H9 (cell line): ENCODE data around the gene UGT1A8. TPM values are rescaled to one million over a fixed set of nuclear protein-coding genes. Genes with fewer than 3 reads are reported as not detected.

Experiments used
- DNase-seq: peaks from one replicate; pipeline ENCODE4 v3.0.0-alpha.2; 2017
- H2AFZ ChIP-seq: one replicate; pipeline ENCODE4 v1.6.1; 2013; ENCODE audit warnings: mild to moderate bottlenecking, low read length, control low read depth, moderate library complexity
- H2AK5ac ChIP-seq: 2 replicates; pipeline ENCODE4 v1.6.1; 2013; ENCODE audit warnings: low read length, control low read depth, mixed read lengths; ENCODE audit not compliant: insufficient read length
- H2BK120ac ChIP-seq: one replicate; pipeline ENCODE4 v1.6.1; 2013; ENCODE audit warnings: low read depth, mild to moderate bottlenecking, low read length, control low read depth, inconsistent platforms; ENCODE audit not compliant: poor library complexity, severe bottlenecking
- H2BK12ac ChIP-seq: 2 replicates; pipeline ENCODE4 v1.6.1; 2013; ENCODE audit warnings: low read length, control low read depth, mixed read lengths, low read depth; ENCODE audit not compliant: insufficient read length
- H2BK15ac ChIP-seq: 2 replicates; pipeline ENCODE4 v1.6.1; 2013; ENCODE audit warnings: low read depth, low read length, control low read depth
- H2BK20ac ChIP-seq: one replicate; pipeline ENCODE4 v1.6.1; 2013; ENCODE audit warnings: low read depth, mild to moderate bottlenecking, low read length, control low read depth, inconsistent platforms; ENCODE audit not compliant: poor library complexity, severe bottlenecking
- H2BK5ac ChIP-seq: 2 replicates; pipeline ENCODE4 v1.6.1; 2013; ENCODE audit warnings: low read length, control low read depth, mixed read lengths; ENCODE audit not compliant: insufficient read length
- H3K14ac ChIP-seq: 2 replicates; pipeline ENCODE4 v1.6.1; 2013; ENCODE audit warnings: low read length, control low read depth; ENCODE audit not compliant: insufficient read depth
- H3K18ac ChIP-seq: 2 replicates; pipeline ENCODE4 v1.6.1; 2013; ENCODE audit warnings: low read depth, mild to moderate bottlenecking, mixed read lengths, low read length, control low read depth; ENCODE audit not compliant: insufficient read length
- H3K23ac ChIP-seq: 2 replicates; pipeline ENCODE4 v1.6.1; 2013; ENCODE audit warnings: low read length, control low read depth, mixed read lengths, low read depth; ENCODE audit not compliant: insufficient read length
- H3K23me2 ChIP-seq: 2 replicates; pipeline ENCODE4 v1.6.1; 2013; ENCODE audit warnings: low read depth, mild to moderate bottlenecking, mixed read lengths, low read length, control low read depth; ENCODE audit not compliant: insufficient read length, poor library complexity, severe bottlenecking
- H3K27ac ChIP-seq: 2 replicates; pipeline ENCODE4 v1.5.1; 2013; ENCODE audit warnings: low read length, control low read depth, mixed read lengths, low read depth; ENCODE audit not compliant: insufficient read length
- H3K27me3 ChIP-seq: 2 replicates; pipeline ENCODE4 v1.6.1; 2013; ENCODE audit warnings: low read length, control low read depth, inconsistent platforms; ENCODE audit not compliant: insufficient read depth
- H3K4ac ChIP-seq: 2 replicates; pipeline ENCODE4 v1.6.1; 2013; ENCODE audit warnings: low read depth, mild to moderate bottlenecking, control low read depth, inconsistent platforms, low read length, moderate library complexity
- H3K4me1 ChIP-seq: 2 replicates; pipeline ENCODE4 v1.6.1; 2013; ENCODE audit warnings: low read length, control low read depth, inconsistent platforms; ENCODE audit not compliant: insufficient read depth
- H3K4me2 ChIP-seq: 2 replicates; pipeline ENCODE4 v1.6.1; 2013; ENCODE audit warnings: low read length, control low read depth, mixed read lengths; ENCODE audit not compliant: insufficient read length, insufficient read depth
- H3K56ac ChIP-seq: 2 replicates; pipeline ENCODE4 v1.6.1; 2013; ENCODE audit warnings: low read depth, mild to moderate bottlenecking, mixed read lengths, low read length, control low read depth; ENCODE audit not compliant: insufficient read length
- H3K79me1 ChIP-seq: 2 replicates; pipeline ENCODE4 v1.6.1; 2013; ENCODE audit warnings: low read depth, mild to moderate bottlenecking, moderate library complexity, low read length, control low read depth, inconsistent platforms; ENCODE audit not compliant: insufficient read depth, poor library complexity, severe bottlenecking
- H3K79me2 ChIP-seq: 2 replicates; pipeline ENCODE4 v1.6.1; 2013; ENCODE audit warnings: low read length, control low read depth, inconsistent platforms; ENCODE audit not compliant: insufficient read depth
- H3K9ac ChIP-seq: 2 replicates; pipeline ENCODE4 v1.6.1; 2013; ENCODE audit warnings: low read length, control low read depth, mixed read lengths; ENCODE audit not compliant: insufficient read length; ENCODE audit errors: extremely low read depth
- H3K9me3 ChIP-seq: one replicate; pipeline ENCODE4 v1.6.1; 2013; ENCODE audit warnings: low read depth, low read length, inconsistent platforms; ENCODE audit not compliant: control insufficient read depth
- H3T11ph ChIP-seq: one replicate; pipeline ENCODE4 v1.6.1; 2013; ENCODE audit warnings: mild to moderate bottlenecking, low read length, control low read depth, inconsistent platforms
- H4K20me1 ChIP-seq: one replicate; pipeline ENCODE4 v1.6.1; 2013; ENCODE audit not compliant: control insufficient read depth, insufficient read length, insufficient read depth
- H4K5ac ChIP-seq: 2 replicates; pipeline ENCODE4 v1.6.1; 2013; ENCODE audit warnings: low read depth, mild to moderate bottlenecking, mixed read lengths, low read length, control low read depth; ENCODE audit not compliant: insufficient read length
- H4K8ac ChIP-seq: replicated peaks from 2 replicates; pipeline ENCODE4 v1.6.1; 2013; ENCODE audit warnings: low read length, control low read depth, mixed read lengths, low read depth; ENCODE audit not compliant: insufficient read length
- H4K91ac ChIP-seq: 2 replicates; pipeline ENCODE4 v1.6.1; 2013; ENCODE audit warnings: low read depth, mild to moderate bottlenecking, moderate library complexity, mixed read lengths, low read length, control low read depth; ENCODE audit not compliant: insufficient read length
- H3K27ac Mint-ChIP-seq, 3 experiments: 2 replicates in 2 of 3; 3 replicates in 1 of 3; pipeline ENCODE4 v1.8.0; 2020 to 2021; ENCODE audit warnings: mixed read lengths in 3 of 3, mild to moderate bottlenecking in 1 of 3, moderate library complexity in 1 of 3
- H3K27me3 Mint-ChIP-seq: 2 replicates; pipeline ENCODE4 v1.8.0; 2021; ENCODE audit warnings: low read depth, mild to moderate bottlenecking, moderate library complexity, mixed read lengths
- H3K36me3 Mint-ChIP-seq, 3 experiments: 2 replicates in 2 of 3; 3 replicates in 1 of 3; pipeline ENCODE4 v1.8.0; 2020 to 2021; ENCODE audit warnings: low read depth in 3 of 3, mixed read lengths in 3 of 3; ENCODE audit not compliant: insufficient read depth in 1 of 3
- H3K4me1 Mint-ChIP-seq, 2 experiments: 2 replicates each; pipeline ENCODE4 v1.8.0; 2020; ENCODE audit warnings: mixed read lengths in 2 of 2
- H3K4me3 Mint-ChIP-seq, 2 experiments: 2 replicates in 1 of 2; 3 replicates in 1 of 2; pipeline ENCODE4 v1.8.0; 2020 to 2021; ENCODE audit warnings: mild to moderate bottlenecking in 2 of 2, mixed read lengths in 2 of 2, moderate library complexity in 1 of 2
- H3K9me3 Mint-ChIP-seq, 2 experiments: 2 replicates in 1 of 2; 3 replicates in 1 of 2; pipeline ENCODE4 v1.8.0; 2020; ENCODE audit warnings: mild to moderate bottlenecking in 2 of 2, mixed read lengths in 2 of 2, moderate library complexity in 1 of 2
- CTCF ChIP-seq: fragments of 200-600 bp; sonication (generic); conservative IDR thresholded peaks from 3 replicates; pipeline ENCODE4 v1.8.0; 2021; ENCODE audit warnings: antibody characterized with exemption, mild to moderate bottlenecking
- WGBS: extraction: QIAGEN DNeasy Blood & Tissue Kit; methylation state at CpG from one replicate; pipeline ENCODE4 v1.1.7; 2013; ENCODE audit warnings: missing lambda C conversion rate, low lambda C conversion rate, mixed read lengths; ENCODE audit not compliant: insufficient read length; ENCODE audit errors: extremely low coverage; 5-methylcytosine and 5-hydroxymethylcytosine counted together
- total RNA-seq: library from RNA; stranded (reverse); gene quantifications from 2 replicates; pipeline ENCODE4 v1.2.1, GENCODE V29; 2021

Gene UGT1A8
- total RNA-seq, 1 experiment from 2014 or later: not detected

GRCh38 chr2:233699424-233700027 is 82.1 kb downstream of the UGT1A8 start:
- H2BK15ac ChIP-seq: 0 out of 2 replicates have a peak overlapping the region, but pooled peaks have one; percentile 31
- H3K79me1 ChIP-seq: no peaks in the 10 kb centered on the region
- H4K91ac ChIP-seq: no peak overlapping the region
- TF ChIP-seq CTCF: no peak
- no peak overlapping the region for H3K4ac ChIP-seq
- no peak overlapping the region for H2BK120ac ChIP-seq
- H3K27me3 Mint-ChIP-seq: no peaks in the 10 kb centered on the region
- H2BK12ac ChIP-seq: no peak overlapping the region
- H4K5ac ChIP-seq: no peak overlapping the region
- H2AFZ ChIP-seq: no peak overlapping the region
- H3K9me3 ChIP-seq: no peaks in the 10 kb centered on the region
- no peak overlapping the region for H3K9ac ChIP-seq
- H3K79me2 ChIP-seq: no peaks in the 10 kb centered on the region
- H3K36me3 Mint-ChIP-seq: peaks cover 0 to 10% (median 1%) of the 10 kb centered on the region in 3 experiments; a peak in 3 of 7 replicates
- peaks cover 4 to 11% of the 10 kb centered on the region in 2 experiments; a peak in 3 of 5 replicates for H3K9me3 Mint-ChIP-seq
- no peak overlapping the region for H2AK5ac ChIP-seq
- no CpG with 5 or more reads among the region's 8 CpGs for WGBS
- H3K56ac ChIP-seq: no peak overlapping the region
- no peak overlapping the region for H3K18ac ChIP-seq
- no peak overlapping the region for H3K27ac ChIP-seq
- H3K27ac Mint-ChIP-seq: peak overlapping the region in 2 of 3 experiments; percentile 88 to 92; a peak in 4 of 7 replicates
- no peaks in the 10 kb centered on the region for H3K4me1 ChIP-seq
- H4K8ac ChIP-seq: no peak overlapping the region
- no peak overlapping the region for H3K14ac ChIP-seq
- DNase-seq: no peak
- H3K4me2 ChIP-seq: no peak overlapping the region
- H3K4me3 Mint-ChIP-seq: no peak overlapping the region
- H3K27me3 ChIP-seq: no peaks in the 10 kb centered on the region
- no peaks in the 10 kb centered on the region for H3K23me2 ChIP-seq
- no peak overlapping the region for H2BK5ac ChIP-seq
- H3T11ph ChIP-seq: no peak overlapping the region
- H3K23ac ChIP-seq: no peak overlapping the region
- H3K4me1 Mint-ChIP-seq: peaks cover 14 to 20% of the 10 kb centered on the region in 2 experiments
- no peaks in the 10 kb centered on the region for H4K20me1 ChIP-seq
- no peak overlapping the region for H2BK20ac ChIP-seq
